ENCODE results near the gene NXF3.

Gene NXF3

GRCh38 chrX:103100484-103100883 lies 7.5 kb upstream of the NXF3 start:
- H3K27me3 ChIP-seq (ENCODE audit: control insufficient read depth, insufficient read depth, low read length), result no peaks in the 10 kb centered on the region
- no peak overlapping the region; the same call in 1 of the 2 replicates for H3K27ac ChIP-seq (ENCODE audit: low read depth, low read length)
- H3K9me3 ChIP-seq (ENCODE audit: control insufficient read depth, insufficient read depth, low read depth, low read length), result peaks cover 2% of the 10 kb centered on the region; the same call in 1 of the 2 replicates
- H3K9ac ChIP-seq (ENCODE audit: low read length), result no peak overlapping the region
- H3K4me1 ChIP-seq (ENCODE audit: control insufficient read depth, insufficient read depth, low read length), result peaks cover 29% of the 10 kb centered on the region
- no peak overlapping the region for H3K4me3 ChIP-seq (ENCODE audit: low read depth, low read length)
- H3K36me3 ChIP-seq (ENCODE audit: control insufficient read depth, insufficient read depth, low read length), result no peaks in the 10 kb centered on the region

GRCh38 chrX:103099691-103100090 lies 6.7 kb upstream of the NXF3 start:
- H3K9me3 ChIP-seq (ENCODE audit: control insufficient read depth, insufficient read depth, low read depth, low read length), result no peaks in the 10 kb centered on the region; the same call in 1 of the 2 replicates
- H3K4me3 ChIP-seq (ENCODE audit: low read depth, low read length), result no peak overlapping the region
- no peaks in the 10 kb centered on the region for H3K27me3 ChIP-seq (ENCODE audit: control insufficient read depth, insufficient read depth, low read length)
- H3K36me3 ChIP-seq (ENCODE audit: control insufficient read depth, insufficient read depth, low read length), result no peaks in the 10 kb centered on the region
- peaks cover 29% of the 10 kb centered on the region for H3K4me1 ChIP-seq (ENCODE audit: control insufficient read depth, insufficient read depth, low read length)
- no peak overlapping the region; the same call in 1 of the 2 replicates for H3K27ac ChIP-seq (ENCODE audit: low read depth, low read length)
- H3K9ac ChIP-seq (ENCODE audit: low read length), result no peak overlapping the region

DNA sequence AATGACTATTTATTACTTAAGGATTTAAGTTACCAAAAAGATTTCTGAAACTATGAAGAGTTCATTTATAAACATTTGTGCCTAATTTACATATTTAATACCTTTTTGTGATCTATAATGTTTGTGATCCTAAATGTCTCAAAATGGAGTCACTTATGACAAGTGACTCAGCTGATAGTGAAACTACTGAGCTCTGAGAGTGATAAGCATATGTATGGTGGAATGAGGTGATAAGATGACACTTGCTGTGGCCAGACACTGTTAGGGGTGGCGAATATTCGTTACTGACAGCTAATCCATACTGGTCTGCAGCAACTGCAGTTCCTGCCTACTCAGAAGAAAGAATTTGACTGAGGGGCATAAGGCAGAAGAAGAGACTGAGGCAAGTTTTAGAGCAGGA lies 5.5 kb upstream of the NXF3 start:
- no peak overlapping the region for H3K27ac ChIP-seq (ENCODE audit: low read depth, low read length)
- H3K9ac ChIP-seq (ENCODE audit: low read length), result no peak overlapping the region
- H3K4me1 ChIP-seq (ENCODE audit: control insufficient read depth, insufficient read depth, low read length), result peaks cover 29% of the 10 kb centered on the region
- H3K36me3 ChIP-seq (ENCODE audit: control insufficient read depth, insufficient read depth, low read length), result no peaks in the 10 kb centered on the region
- H3K27me3 ChIP-seq (ENCODE audit: control insufficient read depth, insufficient read depth, low read length), result no peaks in the 10 kb centered on the region
- no peak overlapping the region for H3K4me3 ChIP-seq (ENCODE audit: low read depth, low read length)
- no peaks in the 10 kb centered on the region; the same call in 1 of the 2 replicates for H3K9me3 ChIP-seq (ENCODE audit: control insufficient read depth, insufficient read depth, low read depth, low read length)

GRCh38 chrX:103081051-103081450 lies 11.9 kb downstream of the NXF3 start:
- 0 out of 2 replicates have a peak, but pooled peaks cover 2% of the 10 kb centered on the region for H3K4me1 ChIP-seq (ENCODE audit: control insufficient read depth, insufficient read depth, low read length)
- no peaks in the 10 kb centered on the region for H3K36me3 ChIP-seq (ENCODE audit: control insufficient read depth, insufficient read depth, low read length)
- peaks cover 30% of the 10 kb centered on the region for H3K27me3 ChIP-seq (ENCODE audit: control insufficient read depth, insufficient read depth, low read length)
- H3K4me3 ChIP-seq (ENCODE audit: low read depth, low read length), result no peak overlapping the region
- H3K9ac ChIP-seq (ENCODE audit: low read length), result no peak overlapping the region
- no peaks in the 10 kb centered on the region for H3K9me3 ChIP-seq (ENCODE audit: control insufficient read depth, insufficient read depth, low read depth, low read length)
- H3K27ac ChIP-seq (ENCODE audit: low read depth, low read length), result no peak overlapping the region

GRCh38 chrX:103073467-103073866 lies 19.5 kb downstream of the NXF3 start:
- Histone ChIP-seq H3K9ac (ENCODE audit: low read length) (no peak overlapping the region), H3K27ac (ENCODE audit: low read depth, low read length) (no peak overlapping the region), H3K4me3 (ENCODE audit: low read depth, low read length) (no peak overlapping the region), H3K4me1 (ENCODE audit: control insufficient read depth, insufficient read depth, low read length) (0 out of 2 replicates have a peak, but pooled peaks cover 2% of the 10 kb centered on the region), H3K9me3 (ENCODE audit: control insufficient read depth, insufficient read depth, low read depth, low read length) (no peaks in the 10 kb centered on the region), H3K36me3 (ENCODE audit: control insufficient read depth, insufficient read depth, low read length) (no peaks in the 10 kb centered on the region), H3K27me3 (ENCODE audit: control insufficient read depth, insufficient read depth, low read length) (peaks cover 26% of the 10 kb centered on the region)

DNA sequence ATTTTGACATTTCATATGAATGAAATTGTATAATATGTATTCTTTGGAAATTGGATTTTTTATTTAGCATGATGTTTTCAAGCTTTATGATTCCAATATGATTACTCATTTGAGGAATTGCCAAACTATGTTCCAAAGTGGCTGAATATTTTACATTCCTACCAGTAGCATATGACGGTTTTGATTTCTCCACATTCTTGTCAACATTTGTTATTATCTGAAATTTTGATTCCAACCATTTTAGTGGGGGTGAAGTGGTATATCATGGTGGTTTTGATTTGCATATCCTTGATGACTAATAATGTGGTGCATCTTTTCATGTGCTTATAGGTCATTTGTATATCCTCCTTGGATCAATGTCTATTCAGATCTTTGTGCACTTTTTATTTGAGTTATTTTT lies 26.3 kb downstream of the NXF3 start:
- Histone ChIP-seq H3K27ac (ENCODE audit: low read depth, low read length) (no peak overlapping the region), H3K9me3 (ENCODE audit: control insufficient read depth, insufficient read depth, low read depth, low read length) (no peaks in the 10 kb centered on the region), H3K9ac (ENCODE audit: low read length) (no peak overlapping the region), H3K27me3 (ENCODE audit: control insufficient read depth, insufficient read depth, low read length) (peaks cover 18% of the 10 kb centered on the region), H3K4me3 (ENCODE audit: low read depth, low read length) (no peak overlapping the region), H3K4me1 (ENCODE audit: control insufficient read depth, insufficient read depth, low read length) (no peaks in the 10 kb centered on the region), H3K36me3 (ENCODE audit: control insufficient read depth, insufficient read depth, low read length) (no peaks in the 10 kb centered on the region)

- H3K4me3 ChIP-seq (ENCODE audit: low read depth, low read length), result peak within 1 kb of the TSS; percentile 82
- H3K27me3 ChIP-seq (ENCODE audit: control insufficient read depth, insufficient read depth, low read length), result peaks cover 18% of the 10 kb centered on the region
- H3K9ac ChIP-seq (ENCODE audit: low read length), result peak within 1 kb of the TSS; percentile 78
- peak within 1 kb of the TSS; percentile 67; the same call in 1 of the 2 replicates for H3K27ac ChIP-seq (ENCODE audit: low read depth, low read length)
- H3K36me3 ChIP-seq (ENCODE audit: control insufficient read depth, insufficient read depth, low read length), result no peaks in the 10 kb centered on the region
- no peaks in the 10 kb centered on the region for H3K9me3 ChIP-seq (ENCODE audit: control insufficient read depth, insufficient read depth, low read depth, low read length)
- H3K4me1 ChIP-seq (ENCODE audit: control insufficient read depth, insufficient read depth, low read length), result no peaks in the 10 kb centered on the region
Observed at GRCh38 chrX:103063918-103064434, 29.0 kb downstream of the NXF3 start, which contains the start of gene BEX1. Gene BEX1, minus strand, starts transcription at chrX:103064171. Its CDS starts 897 bp downstream, at chrX:103063274.

DNA sequence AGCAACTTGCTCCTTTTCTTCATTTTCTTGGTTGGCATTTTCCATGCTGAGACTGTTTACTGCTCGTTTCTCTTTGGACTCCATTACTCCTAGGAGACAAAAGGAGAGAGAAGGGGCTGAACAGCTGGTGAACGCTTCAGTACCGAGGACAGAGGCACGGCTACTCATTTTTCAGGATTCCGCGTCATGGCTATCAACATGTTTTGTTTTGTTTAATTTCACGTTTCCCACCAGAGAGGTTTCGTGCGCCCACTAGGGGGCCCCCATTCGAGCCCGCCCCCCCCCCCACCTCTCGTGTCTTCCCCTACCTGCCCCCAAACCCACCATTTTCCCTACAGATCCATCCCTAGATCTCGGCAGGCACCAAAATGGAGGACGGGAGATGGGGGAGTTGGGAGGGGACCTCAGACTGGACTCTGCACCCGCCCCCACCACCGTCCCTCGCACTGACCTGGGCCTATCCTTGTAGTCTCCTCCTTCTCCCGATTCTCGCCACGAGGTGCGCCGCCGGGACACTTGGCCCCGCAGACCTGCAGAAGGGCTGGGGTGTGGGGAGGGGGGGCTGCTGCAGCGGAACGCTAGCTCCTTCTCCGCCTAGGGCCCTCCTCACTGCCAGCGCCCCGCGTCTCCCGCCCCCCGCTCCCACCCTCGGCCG lies 29.6 kb downstream of the NXF3 start:
- Histone ChIP-seq H3K9ac (ENCODE audit: low read length) (peak overlapping the region; percentile 78), H3K4me3 (ENCODE audit: low read depth, low read length) (peak overlapping the region; percentile 82), H3K36me3 (ENCODE audit: control insufficient read depth, insufficient read depth, low read length) (no peaks in the 10 kb centered on the region), H3K27ac (ENCODE audit: low read depth, low read length) (peak overlapping the region; percentile 67; the same call in 1 of the 2 replicates), H3K27me3 (ENCODE audit: control insufficient read depth, insufficient read depth, low read length) (peaks cover 13% of the 10 kb centered on the region), H3K9me3 (ENCODE audit: control insufficient read depth, insufficient read depth, low read depth, low read length) (no peaks in the 10 kb centered on the region), H3K4me1 (ENCODE audit: control insufficient read depth, insufficient read depth, low read length) (no peaks in the 10 kb centered on the region)

DNA sequence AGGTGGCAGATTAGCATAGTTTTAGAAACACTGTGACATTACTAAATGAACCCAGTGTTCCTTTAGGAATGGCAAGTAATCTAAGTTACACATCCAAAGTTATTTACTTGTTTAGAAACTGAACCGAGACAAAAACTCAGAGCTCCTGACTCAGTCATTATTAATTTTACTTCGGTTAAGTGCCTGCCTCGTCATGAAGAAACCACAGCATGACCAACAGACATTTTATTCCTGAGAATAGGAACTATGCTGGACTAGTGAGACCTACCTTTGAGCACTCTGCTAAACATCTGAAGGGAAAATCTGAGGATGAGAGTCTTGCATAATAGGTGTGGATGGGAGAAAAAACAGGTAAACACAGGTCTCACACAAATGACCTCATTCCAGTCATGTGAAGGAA lies 31.5 kb downstream of the NXF3 start:
- Histone ChIP-seq H3K4me3 (ENCODE audit: low read depth, low read length) (no peak overlapping the region), H3K27ac (ENCODE audit: low read depth, low read length) (no peak overlapping the region), H3K9ac (ENCODE audit: low read length) (no peak overlapping the region), H3K9me3 (ENCODE audit: control insufficient read depth, insufficient read depth, low read depth, low read length) (no peaks in the 10 kb centered on the region), H3K36me3 (ENCODE audit: control insufficient read depth, insufficient read depth, low read length) (no peaks in the 10 kb centered on the region), H3K4me1 (ENCODE audit: control insufficient read depth, insufficient read depth, low read length) (no peaks in the 10 kb centered on the region), H3K27me3 (ENCODE audit: control insufficient read depth, insufficient read depth, low read length) (peaks cover 12% of the 10 kb centered on the region)

DNA sequence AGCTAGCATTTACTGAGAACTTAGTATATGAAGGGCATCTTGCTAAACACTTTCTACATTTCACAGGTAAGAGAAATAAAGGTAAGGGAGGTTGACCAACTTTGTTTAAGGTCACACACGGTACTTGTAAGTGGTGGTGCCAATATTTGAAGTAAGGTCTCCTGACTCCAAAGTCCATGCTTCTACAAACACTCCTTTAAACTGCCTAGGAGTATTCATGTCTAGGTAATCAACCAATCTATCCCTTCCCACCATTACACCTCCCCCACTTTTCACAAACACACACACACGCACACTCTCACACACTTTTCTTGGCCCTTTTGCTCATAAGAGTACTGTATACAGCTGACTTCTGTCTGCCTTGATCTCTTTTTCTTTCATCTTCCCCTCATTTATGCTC lies 36.0 kb downstream of the NXF3 start:
- no peaks in the 10 kb centered on the region for H3K36me3 ChIP-seq (ENCODE audit: control insufficient read depth, insufficient read depth, low read length)
- peaks cover 3% of the 10 kb centered on the region; the same call in 1 of the 2 replicates for H3K27me3 ChIP-seq (ENCODE audit: control insufficient read depth, insufficient read depth, low read length)
- no peaks in the 10 kb centered on the region for H3K4me1 ChIP-seq (ENCODE audit: control insufficient read depth, insufficient read depth, low read length)
- no peaks in the 10 kb centered on the region for H3K9me3 ChIP-seq (ENCODE audit: control insufficient read depth, insufficient read depth, low read depth, low read length)
- H3K4me3 ChIP-seq (ENCODE audit: low read depth, low read length), result no peak overlapping the region
- H3K27ac ChIP-seq (ENCODE audit: low read depth, low read length), result no peak overlapping the region
- no peak overlapping the region for H3K9ac ChIP-seq (ENCODE audit: low read length)

DNA sequence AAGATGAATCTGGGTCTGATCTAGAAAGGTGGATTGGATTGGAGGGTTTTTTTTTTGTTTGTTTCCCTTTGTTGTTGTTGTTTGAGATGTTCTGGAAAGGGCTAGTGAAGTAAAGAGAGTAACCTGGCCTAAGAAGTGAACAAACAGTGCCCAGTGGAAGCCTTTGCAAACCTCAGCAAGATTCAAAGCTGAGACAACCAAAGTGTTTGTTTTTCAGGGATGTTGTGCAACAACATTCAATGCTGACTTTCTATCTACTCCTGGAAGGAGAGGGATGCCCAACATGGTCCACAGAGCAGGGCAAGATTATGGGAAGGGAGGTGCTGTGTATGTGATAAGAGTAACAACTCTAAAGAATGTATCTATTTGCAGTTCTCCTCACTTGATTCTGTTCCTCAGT lies 40.3 kb downstream of the NXF3 start:
- no peaks in the 10 kb centered on the region for H3K9me3 ChIP-seq (ENCODE audit: control insufficient read depth, insufficient read depth, low read depth, low read length)
- no peak overlapping the region for H3K9ac ChIP-seq (ENCODE audit: low read length)
- H3K36me3 ChIP-seq (ENCODE audit: control insufficient read depth, insufficient read depth, low read length), result no peaks in the 10 kb centered on the region
- H3K27ac ChIP-seq (ENCODE audit: low read depth, low read length), result no peak overlapping the region
- H3K4me1 ChIP-seq (ENCODE audit: control insufficient read depth, insufficient read depth, low read length), result peaks cover 4% of the 10 kb centered on the region; the same call in 1 of the 2 replicates
- no peak overlapping the region for H3K4me3 ChIP-seq (ENCODE audit: low read depth, low read length)
- H3K27me3 ChIP-seq (ENCODE audit: control insufficient read depth, insufficient read depth, low read length), result peaks cover 3% of the 10 kb centered on the region; the same call in 1 of the 2 replicates

All from HUES6 (cell line).